Chondrocyte (in vitro differentiated cells): Measurements from ENCODE around the gene TSPOAP1. TPM values are rescaled to one million over a fixed set of nuclear protein-coding genes. Genes with fewer than 3 reads are reported as not detected.

Experiments
- DNase-seq: peaks from one replicate; pipeline ENCODE4 v3.0.0; 2021; ENCODE audit warnings: mixed read lengths, low spot score
- H3K27ac Mint-ChIP-seq: one replicate; pipeline ENCODE4 v1.8.0; 2021; ENCODE audit warnings: mild to moderate bottlenecking, moderate library complexity, mixed read lengths; ENCODE audit not compliant: unreplicated experiment
- H3K27me3 Mint-ChIP-seq: 2 replicates; pipeline ENCODE4 v1.8.0; 2021; ENCODE audit warnings: low read depth, mixed read lengths
- H3K36me3 Mint-ChIP-seq: 2 replicates; pipeline ENCODE4 v1.8.0; 2021; ENCODE audit warnings: low read depth, mixed read lengths
- H3K4me1 Mint-ChIP-seq: 2 replicates; pipeline ENCODE4 v1.8.0; 2021; ENCODE audit warnings: low read depth, mild to moderate bottlenecking, mixed read lengths
- H3K4me3 Mint-ChIP-seq: one replicate; pipeline ENCODE4 v1.8.0; 2021; ENCODE audit warnings: mild to moderate bottlenecking, moderate library complexity, mixed read lengths; ENCODE audit not compliant: unreplicated experiment
- H3K9me3 Mint-ChIP-seq: 2 replicates; pipeline ENCODE4 v1.8.0; 2021; ENCODE audit warnings: low read depth, mixed read lengths
- total RNA-seq: library from RNA; stranded (reverse); gene quantifications from 3 replicates; pipeline ENCODE4 v1.2.1, GENCODE V29; 2021
- TF ChIP-seq, protein P1 (sequence below): fragments of 200-600 bp; sonication (generic); IDR thresholded peaks from 2 replicates; pipeline ENCODE4 v1.5.0; 2021; ENCODE audit warnings: antibody characterized with exemption, mild to moderate bottlenecking, moderate library complexity

Gene TSPOAP1
- total RNA-seq, 1 donor from 2014 or later = 2.0 TPM

DNA sequence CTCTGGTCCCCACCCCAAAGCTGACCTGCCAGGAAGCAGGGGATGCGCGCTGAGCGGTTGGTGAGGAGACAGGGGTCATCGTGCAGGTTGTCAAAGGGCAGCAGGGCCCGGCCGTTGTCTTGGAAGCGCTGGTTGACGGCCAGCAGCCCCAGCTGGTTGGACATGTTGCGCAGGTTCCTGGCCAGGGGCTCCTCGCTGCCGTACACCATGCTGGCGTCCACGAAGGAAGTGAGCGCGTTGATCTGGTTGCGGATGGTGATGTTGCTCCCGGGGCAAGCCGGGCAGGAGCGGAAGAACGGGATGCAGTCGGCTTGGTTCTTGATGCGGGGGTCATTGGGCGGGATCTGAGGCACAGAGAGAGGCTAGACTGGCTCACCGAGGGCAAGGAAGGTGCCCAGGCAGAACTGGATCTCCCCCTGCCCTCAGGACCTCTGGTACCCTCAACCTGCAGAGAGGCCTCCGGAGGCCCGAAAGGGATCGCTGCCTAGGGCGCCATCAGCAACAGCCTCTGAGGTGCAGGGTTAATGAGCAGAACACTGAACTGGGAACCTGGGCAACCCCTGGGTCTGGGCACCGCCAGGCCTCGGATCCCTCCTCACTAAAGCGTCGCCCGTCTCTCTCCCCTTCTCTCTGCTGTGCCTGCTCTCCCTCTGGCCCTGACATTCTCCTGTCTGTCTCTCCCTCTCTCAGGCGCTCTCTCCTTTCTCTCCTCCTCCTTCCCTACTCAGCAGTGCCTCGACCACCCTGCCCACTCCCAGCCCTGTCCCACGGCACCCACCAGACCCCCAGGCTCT is 50.6 kb downstream of the TSPOAP1 start:
- H3K4me3 Mint-ChIP-seq = no peak overlapping the region
- no peak overlapping the region for H3K27ac Mint-ChIP-seq

DNA sequence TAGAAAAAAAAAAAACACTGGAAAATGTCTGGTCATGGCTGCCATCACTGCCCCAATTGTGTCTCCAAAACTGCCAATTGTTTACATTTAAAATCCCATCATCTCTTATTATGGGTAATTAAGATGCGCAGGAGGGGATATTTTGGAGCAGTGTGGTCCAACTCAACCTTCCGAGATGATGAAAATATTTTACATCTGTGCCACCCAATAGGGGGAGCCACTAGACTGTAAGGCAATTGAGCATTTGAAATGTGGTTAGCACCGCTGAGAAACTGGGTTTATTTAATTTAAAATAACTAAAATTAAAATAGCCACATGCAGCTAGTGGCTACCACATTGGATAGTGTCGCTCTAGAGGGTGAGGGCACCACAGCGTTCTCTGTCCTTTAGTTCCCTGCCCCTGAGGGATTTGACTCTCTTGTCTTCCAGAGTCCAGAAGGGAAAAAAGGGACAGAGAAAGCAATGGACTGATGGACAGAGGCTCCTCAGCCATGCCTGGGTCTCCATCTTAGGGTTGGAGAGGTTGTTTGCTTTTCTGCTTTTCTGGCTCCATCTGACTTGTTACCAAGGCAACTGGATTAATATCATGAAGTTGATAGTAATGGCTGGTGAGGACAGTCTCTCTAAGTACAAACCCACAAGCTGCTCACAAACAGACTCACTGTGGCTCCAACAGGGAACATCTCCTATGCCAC is 51.3 kb downstream of the TSPOAP1 start:
- H3K4me1 Mint-ChIP-seq = no peaks in the 10 kb centered on the region
- no peak for DNase-seq
- no peak overlapping the region for H3K4me3 Mint-ChIP-seq
- H3K27me3 Mint-ChIP-seq = peaks cover 32% of the 10 kb centered on the region
- no peak overlapping the region for H3K27ac Mint-ChIP-seq
- TF ChIP-seq, protein P1, sequence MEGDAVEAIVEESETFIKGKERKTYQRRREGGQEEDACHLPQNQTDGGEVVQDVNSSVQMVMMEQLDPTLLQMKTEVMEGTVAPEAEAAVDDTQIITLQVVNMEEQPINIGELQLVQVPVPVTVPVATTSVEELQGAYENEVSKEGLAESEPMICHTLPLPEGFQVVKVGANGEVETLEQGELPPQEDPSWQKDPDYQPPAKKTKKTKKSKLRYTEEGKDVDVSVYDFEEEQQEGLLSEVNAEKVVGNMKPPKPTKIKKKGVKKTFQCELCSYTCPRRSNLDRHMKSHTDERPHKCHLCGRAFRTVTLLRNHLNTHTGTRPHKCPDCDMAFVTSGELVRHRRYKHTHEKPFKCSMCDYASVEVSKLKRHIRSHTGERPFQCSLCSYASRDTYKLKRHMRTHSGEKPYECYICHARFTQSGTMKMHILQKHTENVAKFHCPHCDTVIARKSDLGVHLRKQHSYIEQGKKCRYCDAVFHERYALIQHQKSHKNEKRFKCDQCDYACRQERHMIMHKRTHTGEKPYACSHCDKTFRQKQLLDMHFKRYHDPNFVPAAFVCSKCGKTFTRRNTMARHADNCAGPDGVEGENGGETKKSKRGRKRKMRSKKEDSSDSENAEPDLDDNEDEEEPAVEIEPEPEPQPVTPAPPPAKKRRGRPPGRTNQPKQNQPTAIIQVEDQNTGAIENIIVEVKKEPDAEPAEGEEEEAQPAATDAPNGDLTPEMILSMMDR = peak; percentile 59
- no peaks in the 10 kb centered on the region for H3K9me3 Mint-ChIP-seq
- no peaks in the 10 kb centered on the region for H3K36me3 Mint-ChIP-seq

More for the DNA sequence above, 50.6 kb downstream of the TSPOAP1 start:
- H3K36me3 Mint-ChIP-seq = no peaks in the 10 kb centered on the region
- no peaks in the 10 kb centered on the region for H3K4me1 Mint-ChIP-seq
- TF ChIP-seq, protein P1 = no peak
- H3K27me3 Mint-ChIP-seq = peaks cover 27% of the 10 kb centered on the region
- no peak for DNase-seq
- H3K9me3 Mint-ChIP-seq = no peaks in the 10 kb centered on the region

DNA sequence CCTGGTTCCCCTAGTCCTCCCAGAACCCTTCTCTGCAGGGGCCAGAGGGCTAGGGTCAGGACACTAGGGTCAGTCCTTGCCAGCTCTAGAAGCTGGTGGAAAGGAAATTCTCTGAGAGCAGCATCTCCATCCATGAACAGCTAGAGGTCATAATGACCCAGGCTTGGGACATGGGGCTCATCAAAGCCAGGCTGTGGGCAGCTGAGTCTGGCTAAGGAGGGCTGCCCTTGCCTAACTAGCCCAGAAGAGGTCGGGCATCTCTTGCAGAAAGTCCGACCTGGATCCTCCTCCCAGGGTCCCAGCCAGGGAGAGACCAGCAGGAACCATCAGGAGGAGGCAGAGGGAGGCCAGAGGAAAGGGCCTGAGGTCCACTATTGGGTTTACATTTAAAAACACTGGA is 52.2 kb downstream of the TSPOAP1 start:
- H3K36me3 Mint-ChIP-seq = no peaks in the 10 kb centered on the region
- no peak for DNase-seq
- H3K9me3 Mint-ChIP-seq = no peaks in the 10 kb centered on the region
- H3K27me3 Mint-ChIP-seq = peaks cover 35% of the 10 kb centered on the region
- TF ChIP-seq, protein P1 = no peak
- no peak overlapping the region for H3K4me3 Mint-ChIP-seq
- no peaks in the 10 kb centered on the region for H3K4me1 Mint-ChIP-seq
- no peak overlapping the region for H3K27ac Mint-ChIP-seq

DNA sequence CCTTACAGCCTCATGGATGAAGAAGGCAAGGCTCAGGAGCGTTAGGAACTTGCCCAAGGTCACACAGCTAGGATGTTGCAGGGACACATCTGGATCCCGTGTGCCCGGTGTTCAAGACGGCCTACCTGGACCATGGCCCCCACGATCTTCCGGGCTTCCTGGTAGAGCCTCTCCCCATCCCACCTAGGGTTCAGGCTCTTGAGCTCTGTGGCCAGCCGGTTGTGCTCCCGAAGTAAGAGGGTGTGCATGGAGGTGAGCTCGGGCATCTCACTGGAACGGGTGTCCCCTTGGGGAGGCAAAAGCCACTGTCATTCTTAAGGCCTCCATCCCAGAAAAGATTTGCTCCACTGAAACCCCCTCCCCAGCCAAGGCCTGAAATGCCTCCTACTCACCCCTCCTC is 53.2 kb downstream of the TSPOAP1 start:
- Mint-ChIP-seq H3K4me3 (no peak overlapping the region), H3K4me1 (no peaks in the 10 kb centered on the region), H3K27ac (no peak overlapping the region), H3K27me3 (peaks cover 33% of the 10 kb centered on the region), H3K9me3 (no peaks in the 10 kb centered on the region), H3K36me3 (no peaks in the 10 kb centered on the region)
- peak; percentile 64 for DNase-seq
- TF ChIP-seq, protein P1 = no peak

DNA sequence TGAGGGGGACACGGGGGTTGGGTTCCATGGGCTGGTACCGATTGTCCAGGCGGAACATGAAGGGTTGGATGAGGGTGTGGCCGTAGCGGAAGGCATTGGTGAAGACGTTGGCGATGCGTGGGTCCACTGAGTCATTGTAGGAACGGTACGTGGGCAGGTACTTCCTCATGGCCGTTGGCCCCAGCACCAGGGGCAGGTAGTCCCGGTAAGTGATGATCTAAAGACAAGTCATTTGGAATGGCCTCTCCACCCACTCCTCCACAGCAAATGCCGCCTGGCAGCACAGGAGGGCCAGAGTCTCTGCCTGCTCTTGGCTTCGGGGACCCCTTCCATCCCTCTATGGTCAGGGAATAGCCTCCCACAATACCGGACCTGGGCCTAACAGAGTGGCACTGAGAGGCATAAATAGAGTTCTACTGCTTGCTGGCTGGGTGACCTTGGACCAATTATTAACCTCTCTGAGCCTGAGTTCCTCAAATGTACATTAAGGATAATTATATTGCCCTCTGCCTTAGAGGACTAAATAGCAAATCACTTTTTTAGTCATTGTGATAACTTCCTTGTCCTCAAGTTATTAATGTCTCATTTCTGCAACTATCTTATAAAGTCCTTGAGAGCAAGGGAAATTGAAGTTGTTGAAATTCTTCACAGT is 55.0 kb downstream of the TSPOAP1 start:
- Mint-ChIP-seq H3K4me3 (no peak overlapping the region), H3K27me3 (peaks cover 30% of the 10 kb centered on the region), H3K4me1 (no peaks in the 10 kb centered on the region), H3K9me3 (no peaks in the 10 kb centered on the region), H3K27ac (no peak overlapping the region), H3K36me3 (no peaks in the 10 kb centered on the region)
- TF ChIP-seq, protein P1 = no peak
- DNase-seq = peak; percentile 81
